ENCODE results near the gene EMP3.

DNA sequence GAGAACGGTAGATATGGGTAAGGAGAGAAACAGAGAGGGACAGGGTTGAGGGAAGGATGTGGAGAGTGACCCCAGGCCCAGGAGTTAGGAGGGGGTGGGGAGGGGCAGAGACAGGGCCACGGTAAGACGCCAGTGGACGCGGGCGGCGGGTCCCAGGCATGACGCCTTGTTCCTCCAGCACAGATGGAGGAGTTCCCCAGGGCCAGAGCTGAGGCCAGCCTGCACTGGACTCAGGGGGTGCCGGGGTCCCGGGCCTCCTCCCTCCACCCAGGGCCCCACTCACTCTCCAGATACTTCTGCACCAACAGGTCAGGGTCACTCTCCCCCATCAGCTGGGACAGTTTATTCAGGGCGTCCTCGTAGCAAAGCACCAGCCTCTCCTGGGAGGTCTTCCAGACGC, 22.0 kb upstream of the EMP3 start:
- TF ChIP-seq, protein P1, sequence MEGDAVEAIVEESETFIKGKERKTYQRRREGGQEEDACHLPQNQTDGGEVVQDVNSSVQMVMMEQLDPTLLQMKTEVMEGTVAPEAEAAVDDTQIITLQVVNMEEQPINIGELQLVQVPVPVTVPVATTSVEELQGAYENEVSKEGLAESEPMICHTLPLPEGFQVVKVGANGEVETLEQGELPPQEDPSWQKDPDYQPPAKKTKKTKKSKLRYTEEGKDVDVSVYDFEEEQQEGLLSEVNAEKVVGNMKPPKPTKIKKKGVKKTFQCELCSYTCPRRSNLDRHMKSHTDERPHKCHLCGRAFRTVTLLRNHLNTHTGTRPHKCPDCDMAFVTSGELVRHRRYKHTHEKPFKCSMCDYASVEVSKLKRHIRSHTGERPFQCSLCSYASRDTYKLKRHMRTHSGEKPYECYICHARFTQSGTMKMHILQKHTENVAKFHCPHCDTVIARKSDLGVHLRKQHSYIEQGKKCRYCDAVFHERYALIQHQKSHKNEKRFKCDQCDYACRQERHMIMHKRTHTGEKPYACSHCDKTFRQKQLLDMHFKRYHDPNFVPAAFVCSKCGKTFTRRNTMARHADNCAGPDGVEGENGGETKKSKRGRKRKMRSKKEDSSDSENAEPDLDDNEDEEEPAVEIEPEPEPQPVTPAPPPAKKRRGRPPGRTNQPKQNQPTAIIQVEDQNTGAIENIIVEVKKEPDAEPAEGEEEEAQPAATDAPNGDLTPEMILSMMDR (conservative IDR thresholded peaks at IDR 0.05; ENCODE audit: low read length): no peak
- no peak for TF ChIP-seq EZH2phosphoT487 (IDR thresholded peaks at IDR 0.05; ENCODE audit: borderline replicate concordance, low read depth, low read length)
